Osteocyte (in vitro differentiated cells): ENCODE results near the gene EXOC4. TPM values are rescaled to one million over a fixed set of nuclear protein-coding genes. Genes with fewer than 3 reads are reported as not detected.
"Not testable (repeated sequence)": the region's sequence is repeated elsewhere in the genome, so short reads cannot be mapped to it uniquely, and the experiment has no call there.

ENCODE experiments used
- DNase-seq: peaks from one replicate; pipeline ENCODE4 v3.0.0; 2021; ENCODE audit warnings: mixed read lengths; ENCODE audit not compliant: unreplicated experiment; ENCODE audit errors: extremely low spot score
- H3K27ac Mint-ChIP-seq: one replicate; pipeline ENCODE4 v1.8.0; 2021; ENCODE audit warnings: mild to moderate bottlenecking, mixed read lengths; ENCODE audit not compliant: unreplicated experiment
- H3K27me3 Mint-ChIP-seq: one replicate; pipeline ENCODE4 v1.8.0; 2021; ENCODE audit warnings: mixed read lengths; ENCODE audit not compliant: unreplicated experiment
- H3K36me3 Mint-ChIP-seq: one replicate; pipeline ENCODE4 v1.8.0; 2021; ENCODE audit warnings: mixed read lengths; ENCODE audit not compliant: unreplicated experiment
- H3K4me1 Mint-ChIP-seq: one replicate; pipeline ENCODE4 v1.8.0; 2021; ENCODE audit warnings: mixed read lengths; ENCODE audit not compliant: unreplicated experiment
- H3K4me3 Mint-ChIP-seq: one replicate; pipeline ENCODE4 v1.8.0; 2021; ENCODE audit warnings: mild to moderate bottlenecking, moderate library complexity, mixed read lengths; ENCODE audit not compliant: unreplicated experiment
- H3K9me3 Mint-ChIP-seq: one replicate; pipeline ENCODE4 v1.8.0; 2021; ENCODE audit warnings: mixed read lengths; ENCODE audit not compliant: unreplicated experiment
- total RNA-seq: library from RNA; stranded (reverse); gene quantifications from 2 replicates; pipeline ENCODE4 v1.2.1, GENCODE V29; 2021
- TF ChIP-seq, protein P1 (sequence below): fragments of 200-600 bp; sonication (generic); IDR thresholded peaks from 2 replicates; pipeline ENCODE4 v1.5.0; 2021; ENCODE audit warnings: antibody characterized with exemption, mild to moderate bottlenecking, moderate library complexity

Gene EXOC4
- total RNA-seq, 1 donor from 2014 or later = 99.9 TPM

DNA sequence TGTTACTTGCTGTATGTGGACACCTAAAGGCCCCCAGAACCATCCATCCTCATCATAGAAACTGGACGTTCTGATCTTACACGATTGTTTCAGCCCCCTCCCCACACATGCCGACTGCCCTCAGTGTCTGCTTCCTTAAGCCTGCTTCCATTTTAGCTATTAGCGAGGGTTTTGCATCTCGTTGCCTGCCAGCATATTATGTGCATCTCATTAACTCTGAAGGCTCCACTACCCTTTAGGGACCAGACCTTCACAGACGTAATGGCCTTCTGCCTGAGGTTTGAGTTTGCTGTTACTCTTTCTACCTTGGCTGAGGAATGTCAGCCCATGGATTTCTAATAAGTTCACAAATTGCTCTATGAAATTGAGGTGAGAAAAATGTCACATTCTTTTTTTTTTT lies 820.4 kb downstream of the EXOC4 start:
- TF ChIP-seq, protein P1, sequence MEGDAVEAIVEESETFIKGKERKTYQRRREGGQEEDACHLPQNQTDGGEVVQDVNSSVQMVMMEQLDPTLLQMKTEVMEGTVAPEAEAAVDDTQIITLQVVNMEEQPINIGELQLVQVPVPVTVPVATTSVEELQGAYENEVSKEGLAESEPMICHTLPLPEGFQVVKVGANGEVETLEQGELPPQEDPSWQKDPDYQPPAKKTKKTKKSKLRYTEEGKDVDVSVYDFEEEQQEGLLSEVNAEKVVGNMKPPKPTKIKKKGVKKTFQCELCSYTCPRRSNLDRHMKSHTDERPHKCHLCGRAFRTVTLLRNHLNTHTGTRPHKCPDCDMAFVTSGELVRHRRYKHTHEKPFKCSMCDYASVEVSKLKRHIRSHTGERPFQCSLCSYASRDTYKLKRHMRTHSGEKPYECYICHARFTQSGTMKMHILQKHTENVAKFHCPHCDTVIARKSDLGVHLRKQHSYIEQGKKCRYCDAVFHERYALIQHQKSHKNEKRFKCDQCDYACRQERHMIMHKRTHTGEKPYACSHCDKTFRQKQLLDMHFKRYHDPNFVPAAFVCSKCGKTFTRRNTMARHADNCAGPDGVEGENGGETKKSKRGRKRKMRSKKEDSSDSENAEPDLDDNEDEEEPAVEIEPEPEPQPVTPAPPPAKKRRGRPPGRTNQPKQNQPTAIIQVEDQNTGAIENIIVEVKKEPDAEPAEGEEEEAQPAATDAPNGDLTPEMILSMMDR = no peak
- Mint-ChIP-seq H3K4me1 (no peaks in the 10 kb centered on the region), H3K36me3 (peaks cover 11% of the 10 kb centered on the region), H3K9me3 (peaks cover 11% of the 10 kb centered on the region), H3K27ac (no peak overlapping the region), H3K4me3 (no peak overlapping the region), H3K27me3 (no peaks in the 10 kb centered on the region)
- DNase-seq = no peak

DNA sequence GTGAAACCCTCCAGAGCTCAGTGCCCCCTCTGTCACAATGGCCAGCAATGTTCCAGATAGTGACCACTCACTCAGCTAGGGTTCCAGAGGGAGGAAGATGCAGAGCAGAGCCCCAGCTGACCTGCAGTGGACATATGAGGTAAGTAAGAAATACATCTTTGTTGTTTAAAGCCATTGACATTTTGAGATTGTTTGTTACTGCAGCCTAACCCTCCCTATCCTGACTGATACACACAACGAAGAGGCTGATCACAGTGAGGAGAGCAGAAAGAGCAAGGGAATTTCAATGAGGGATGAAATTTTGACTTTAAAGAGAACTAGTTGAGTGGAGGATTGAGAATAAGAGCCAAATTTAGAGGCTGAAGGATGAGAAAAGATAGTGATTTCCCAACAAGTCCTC lies 822.9 kb downstream of the EXOC4 start:
- H3K36me3 Mint-ChIP-seq = peaks cover 10% of the 10 kb centered on the region
- peak; percentile 49 for DNase-seq
- H3K9me3 Mint-ChIP-seq = peaks cover 11% of the 10 kb centered on the region
- H3K4me3 Mint-ChIP-seq = no peak overlapping the region
- H3K27me3 Mint-ChIP-seq = no peaks in the 10 kb centered on the region
- no peaks in the 10 kb centered on the region for H3K4me1 Mint-ChIP-seq
- TF ChIP-seq, protein P1 = no peak
- H3K27ac Mint-ChIP-seq = no peak overlapping the region

DNA sequence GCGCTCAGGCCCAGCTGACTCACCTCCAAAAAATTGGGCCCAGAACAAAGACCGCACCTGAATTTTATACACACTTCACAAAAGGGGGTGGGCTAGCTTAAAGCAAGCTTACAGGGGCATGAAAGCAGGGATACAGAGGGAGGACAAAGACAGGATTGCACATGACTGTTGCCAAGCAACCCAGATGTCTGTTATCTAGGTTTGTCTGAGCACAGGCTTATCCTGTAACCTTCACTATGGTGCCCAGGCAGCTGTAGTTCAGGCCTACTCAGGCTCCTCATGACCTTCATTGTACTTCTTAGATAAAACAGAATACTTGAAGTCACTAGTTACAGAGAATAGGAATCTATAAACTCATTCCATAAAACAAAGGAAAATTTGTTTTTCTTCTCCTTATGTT lies 824.7 kb downstream of the EXOC4 start:
- not testable (repeated sequence) for H3K4me3 Mint-ChIP-seq, H3K27ac Mint-ChIP-seq, DNase-seq, H3K4me1 Mint-ChIP-seq, H3K27me3 Mint-ChIP-seq
- peaks cover 10% of the 10 kb centered on the region for H3K36me3 Mint-ChIP-seq
- H3K9me3 Mint-ChIP-seq = peaks cover 11% of the 10 kb centered on the region

DNA sequence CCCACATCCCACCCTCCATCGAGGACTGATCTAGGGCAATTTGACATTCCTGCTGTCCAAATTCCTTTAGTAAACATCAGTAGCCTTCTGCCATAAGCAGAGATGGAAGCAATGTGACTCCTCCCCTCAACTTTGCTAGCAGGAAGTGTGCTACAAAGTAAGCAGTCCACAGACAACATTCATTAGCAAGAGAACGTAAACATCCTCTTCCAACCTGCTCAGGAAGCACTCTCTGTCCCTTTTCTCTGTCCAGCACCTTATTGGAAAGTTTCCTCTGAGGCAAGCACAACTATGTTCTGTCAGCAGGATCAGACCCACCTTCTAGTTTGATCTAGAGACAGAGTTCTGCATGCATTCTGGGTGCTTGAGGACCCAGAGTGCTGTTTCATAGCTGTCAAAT lies 826.1 kb downstream of the EXOC4 start:
- DNase-seq = no peak
- Mint-ChIP-seq H3K9me3 (peaks cover 11% of the 10 kb centered on the region), H3K27ac (no peak overlapping the region), H3K4me3 (no peak overlapping the region), H3K4me1 (no peaks in the 10 kb centered on the region), H3K27me3 (no peaks in the 10 kb centered on the region), H3K36me3 (peaks cover 10% of the 10 kb centered on the region)
- TF ChIP-seq, protein P1 = no peak

DNA sequence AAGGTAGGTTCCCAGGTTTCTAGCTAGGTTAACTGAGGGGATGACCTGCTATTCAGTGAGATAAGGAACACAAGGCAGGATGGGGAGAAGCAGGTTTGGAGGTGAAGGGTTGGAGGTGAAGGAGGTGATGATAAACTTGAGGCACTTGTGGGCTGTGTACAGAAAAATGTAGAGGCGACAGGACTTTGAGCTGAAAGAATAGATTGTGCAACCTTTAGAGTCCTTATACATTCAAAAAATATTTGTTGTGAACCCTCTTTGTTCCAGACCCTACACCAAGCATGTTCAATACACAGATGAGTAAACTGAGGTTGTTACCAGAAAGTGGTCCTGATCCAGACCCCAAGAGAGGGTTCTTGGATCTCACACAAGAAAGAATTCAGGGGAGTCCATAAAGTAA lies 828.8 kb downstream of the EXOC4 start:
- TF ChIP-seq, protein P1 = no peak
- Mint-ChIP-seq H3K27ac (no peak overlapping the region), H3K36me3 (peaks cover 4% of the 10 kb centered on the region), H3K4me1 (no peaks in the 10 kb centered on the region), H3K4me3 (no peak overlapping the region), H3K9me3 (peaks cover 3% of the 10 kb centered on the region), H3K27me3 (no peaks in the 10 kb centered on the region)
- no peak for DNase-seq
